Progenitor cell of endocrine pancreas (in vitro differentiated cells): ENCODE measurements around the gene MORF4L2. TPM values are rescaled to one million over a fixed set of nuclear protein-coding genes. Genes with fewer than 3 reads are reported as not detected.

Source experiments
- DNase-seq: peaks from one replicate; pipeline ENCODE4 v3.0.0; 2021; ENCODE audit warnings: low spot score; ENCODE audit not compliant: unreplicated experiment
- H3K27ac Mint-ChIP-seq: 2 replicates; pipeline ENCODE4 v1.8.0; 2021; ENCODE audit warnings: mild to moderate bottlenecking, moderate library complexity, mixed read lengths
- H3K27me3 Mint-ChIP-seq: 2 replicates; pipeline ENCODE4 v1.8.0; 2021; ENCODE audit warnings: mixed read lengths
- H3K36me3 Mint-ChIP-seq: 2 replicates; pipeline ENCODE4 v1.8.0; 2022; ENCODE audit warnings: mixed read lengths; ENCODE audit not compliant: insufficient read depth
- H3K4me1 Mint-ChIP-seq: 2 replicates; pipeline ENCODE4 v1.8.0; 2021; ENCODE audit warnings: low read depth, mixed read lengths
- H3K4me3 Mint-ChIP-seq: 2 replicates; pipeline ENCODE4 v1.8.0; 2021; ENCODE audit warnings: low read depth, mild to moderate bottlenecking, moderate library complexity, mixed read lengths
- H3K9me3 Mint-ChIP-seq: 2 replicates; pipeline ENCODE4 v1.8.0; 2021; ENCODE audit warnings: low read depth, mixed read lengths
- total RNA-seq: library from RNA; stranded (reverse); gene quantifications from 2 replicates; pipeline ENCODE4 v1.2.1, GENCODE V29; 2021
- TF ChIP-seq, protein P1 (sequence below): fragments of 200-600 bp; sonication (generic); IDR thresholded peaks from one replicate; pipeline ENCODE4 v1.5.0; 2021; ENCODE audit warnings: antibody characterized with exemption, mild to moderate bottlenecking; ENCODE audit not compliant: unreplicated experiment

Gene MORF4L2
- total RNA-seq, 1 donor from 2014 or later = 479 TPM

DNA sequence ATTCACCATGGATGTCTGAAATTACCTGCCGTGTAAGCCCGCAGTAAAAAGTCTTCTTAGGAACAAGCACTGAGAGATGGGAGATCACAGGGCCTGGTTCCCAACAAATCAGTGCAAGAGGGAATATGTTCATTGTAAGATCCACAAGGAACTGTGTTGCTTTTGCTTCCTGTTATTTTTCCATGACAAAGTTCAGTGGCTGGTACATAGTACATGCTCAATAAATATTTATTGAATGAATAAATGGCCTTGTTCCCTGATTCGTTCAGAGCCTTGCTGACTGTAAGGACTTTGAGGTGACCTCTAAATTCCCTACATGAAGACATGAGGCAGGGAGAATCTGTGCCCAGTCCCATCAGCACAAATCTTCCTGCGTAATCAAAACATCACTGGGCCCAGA is 31.6 kb upstream of the MORF4L2 start:
- Mint-ChIP-seq H3K27me3 (peaks cover 8% of the 10 kb centered on the region), H3K9me3 (no peaks in the 10 kb centered on the region), H3K4me3 (no peak overlapping the region), H3K4me1 (no peaks in the 10 kb centered on the region), H3K27ac (no peak overlapping the region), H3K36me3 (no peaks in the 10 kb centered on the region)
- no peak for DNase-seq
- TF ChIP-seq, protein P1, sequence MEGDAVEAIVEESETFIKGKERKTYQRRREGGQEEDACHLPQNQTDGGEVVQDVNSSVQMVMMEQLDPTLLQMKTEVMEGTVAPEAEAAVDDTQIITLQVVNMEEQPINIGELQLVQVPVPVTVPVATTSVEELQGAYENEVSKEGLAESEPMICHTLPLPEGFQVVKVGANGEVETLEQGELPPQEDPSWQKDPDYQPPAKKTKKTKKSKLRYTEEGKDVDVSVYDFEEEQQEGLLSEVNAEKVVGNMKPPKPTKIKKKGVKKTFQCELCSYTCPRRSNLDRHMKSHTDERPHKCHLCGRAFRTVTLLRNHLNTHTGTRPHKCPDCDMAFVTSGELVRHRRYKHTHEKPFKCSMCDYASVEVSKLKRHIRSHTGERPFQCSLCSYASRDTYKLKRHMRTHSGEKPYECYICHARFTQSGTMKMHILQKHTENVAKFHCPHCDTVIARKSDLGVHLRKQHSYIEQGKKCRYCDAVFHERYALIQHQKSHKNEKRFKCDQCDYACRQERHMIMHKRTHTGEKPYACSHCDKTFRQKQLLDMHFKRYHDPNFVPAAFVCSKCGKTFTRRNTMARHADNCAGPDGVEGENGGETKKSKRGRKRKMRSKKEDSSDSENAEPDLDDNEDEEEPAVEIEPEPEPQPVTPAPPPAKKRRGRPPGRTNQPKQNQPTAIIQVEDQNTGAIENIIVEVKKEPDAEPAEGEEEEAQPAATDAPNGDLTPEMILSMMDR = no peak

- no peaks in the 10 kb centered on the region for H3K36me3 Mint-ChIP-seq
- peaks cover 8% of the 10 kb centered on the region for H3K27me3 Mint-ChIP-seq
- no peak overlapping the region for H3K27ac Mint-ChIP-seq
- H3K4me3 Mint-ChIP-seq = no peak overlapping the region
- TF ChIP-seq, protein P1 = no peak
- H3K9me3 Mint-ChIP-seq = no peaks in the 10 kb centered on the region
- DNase-seq = no peak
- H3K4me1 Mint-ChIP-seq = no peaks in the 10 kb centered on the region
Observed at GRCh38 chrX:103716962-103717361, 30.5 kb upstream of the MORF4L2 start.

GRCh38 chrX:103710609-103711008 is 24.1 kb upstream of the MORF4L2 start, which contains the start of gene TMEM31:
Gene TMEM31, plus strand, starts transcription at chrX:103710909. Its CDS starts 1,350 bp downstream, at chrX:103712259.
- Mint-ChIP-seq H3K4me1 (no peaks in the 10 kb centered on the region), H3K4me3 (no peak within 1 kb of the TSS), H3K27ac (no peak within 1 kb of the TSS)

DNA sequence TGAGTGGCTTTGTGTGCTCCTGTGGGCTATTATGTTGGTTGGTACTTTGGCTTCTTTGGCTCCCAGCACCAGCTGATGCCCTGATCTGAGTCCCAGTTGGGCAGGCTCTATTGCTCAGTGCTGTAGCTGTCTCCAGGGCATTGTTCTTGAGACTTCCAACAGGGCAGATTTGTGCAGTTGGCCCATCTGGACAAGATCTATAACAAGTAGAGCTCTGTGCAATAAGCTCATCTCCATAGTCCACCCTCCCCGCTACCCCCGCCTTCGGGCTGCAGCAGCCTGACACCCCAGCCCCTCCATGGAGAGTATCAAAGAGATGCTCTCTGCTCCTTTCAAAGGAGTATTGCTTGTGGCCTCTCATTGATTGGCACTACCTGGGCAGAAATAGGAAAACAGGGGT is 18.4 kb upstream of the MORF4L2 start:
- no peaks in the 10 kb centered on the region for H3K4me1 Mint-ChIP-seq
- TF ChIP-seq, protein P1 = no peak
- DNase-seq = no peak
- H3K36me3 Mint-ChIP-seq = no peaks in the 10 kb centered on the region
- peaks cover 2% of the 10 kb centered on the region for H3K9me3 Mint-ChIP-seq
- H3K27ac Mint-ChIP-seq = no peak overlapping the region
- H3K27me3 Mint-ChIP-seq = peaks cover 11% of the 10 kb centered on the region
- no peak overlapping the region for H3K4me3 Mint-ChIP-seq

More at GRCh38 chrX:103710609-103711008, 24.1 kb upstream of the MORF4L2 start, which contains the start of gene TMEM31:
- H3K36me3 Mint-ChIP-seq = no peaks in the 10 kb centered on the region
- TF ChIP-seq, protein P1 = no peak
- H3K27me3 Mint-ChIP-seq = peaks cover 5% of the 10 kb centered on the region
- no peaks in the 10 kb centered on the region for H3K9me3 Mint-ChIP-seq
- no peak for DNase-seq

DNA sequence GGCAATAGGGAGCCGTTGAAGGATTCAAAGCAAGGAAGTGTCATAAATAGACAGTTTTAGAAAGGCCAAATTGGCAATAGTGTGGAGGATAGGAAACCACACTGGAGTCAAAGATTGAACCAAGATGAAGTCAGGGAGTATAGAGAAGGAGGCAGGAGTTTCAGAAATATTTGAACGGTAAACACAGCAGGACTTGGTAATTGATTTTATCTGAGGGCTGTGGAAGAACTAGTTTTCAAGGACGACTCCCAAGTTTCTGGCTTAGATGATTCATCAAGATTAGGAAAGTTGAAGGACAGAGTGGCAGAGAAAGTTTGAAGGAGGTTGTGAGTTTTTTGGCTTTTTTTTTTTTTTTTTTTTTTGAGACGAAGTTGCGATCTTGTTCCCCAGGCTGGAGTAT is 12.7 kb upstream of the MORF4L2 start:
- Mint-ChIP-seq H3K36me3 (no peaks in the 10 kb centered on the region), H3K27ac (no peak overlapping the region), H3K9me3 (peaks cover 10% of the 10 kb centered on the region), H3K4me3 (no peak overlapping the region), H3K27me3 (peaks cover 12% of the 10 kb centered on the region), H3K4me1 (peaks cover 15% of the 10 kb centered on the region)
- TF ChIP-seq, protein P1 = no peak
- no peak for DNase-seq
